Measurements from ENCODE around the gene NMBR. TPM values are rescaled to one million over a fixed set of nuclear protein-coding genes. Genes with fewer than 3 reads are reported as not detected.

The NMBR gene
- total RNA-seq, 1 experiment from 2014 or later: not detected

DNA sequence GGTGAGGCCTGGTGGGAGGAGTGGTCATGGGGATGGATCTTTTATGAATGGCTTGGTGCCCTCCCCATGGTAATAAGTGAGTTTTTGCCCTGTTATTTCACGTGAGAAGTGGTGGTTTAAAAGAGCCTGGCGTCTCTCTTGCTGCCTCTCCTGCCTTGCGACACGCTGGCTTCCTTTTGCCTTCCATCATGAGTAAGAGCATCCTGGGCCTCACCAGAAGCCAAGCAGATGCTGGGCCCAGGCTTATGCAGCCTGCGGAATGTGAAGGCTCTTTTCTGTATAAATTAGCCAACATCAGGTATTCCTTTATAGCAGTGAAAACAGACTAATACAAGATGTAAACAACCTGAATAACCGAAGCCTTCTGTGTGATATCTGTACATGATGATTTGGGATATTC is 27.8 kb upstream of the NMBR start:
- Histone ChIP-seq H3K27me3 (ENCODE audit: low read length) (no peaks in the 10 kb centered on the region), H3F3A (ENCODE audit: low read length, unreplicated experiment) (no peaks in the 10 kb centered on the region), H3K4me2 (ENCODE audit: low read length) (no peak overlapping the region), H3K9ac (ENCODE audit: low read length) (no peak overlapping the region), H3K27ac (ENCODE audit: low read length) (no peak overlapping the region), H3K79me2 (ENCODE audit: low read length) (no peaks in the 10 kb centered on the region), H3K9me3 (ENCODE audit: low read length) (no peaks in the 10 kb centered on the region), H3K9me2 (replicated peaks; ENCODE audit: low read length) (no peaks in the 10 kb centered on the region), H3K36me3 (ENCODE audit: low read depth, low read length) (peaks cover 23% of the 10 kb centered on the region), H2AFZ (ENCODE audit: low read length) (no peak overlapping the region), H3K4me3 (ENCODE audit: low read length) (no peak overlapping the region), H3K4me1 (ENCODE audit: insufficient read depth, low read length) (no peaks in the 10 kb centered on the region), H4K20me1 (ENCODE audit: low read length) (no peaks in the 10 kb centered on the region)
- ChIA-PET POLR2A (ENCODE audit: unreplicated experiment) (no interaction called here), CTCF (no interaction called here)
- BruUV-seq (replicated peaks): no TSS peak
- ATAC-seq: no peak
- intact Hi-C loops (cut with micrococcal nuclease): no loop called here
- TF ChIP-seq EZH2 (IDR thresholded peaks at IDR 0.05; ENCODE audit: low read length, unreplicated experiment): no peak
- TF ChIP-seq EZH2phosphoT487 (IDR thresholded peaks at IDR 0.05; ENCODE audit: borderline replicate concordance, low read length): no peak
- no peak for TF ChIP-seq CTCF (conservative IDR thresholded peaks at IDR 0.05; ENCODE audit: low read depth, low read length)
- DNase-seq: no peak

GRCh38 chr6:142173980-142174379 is 27.1 kb upstream of the NMBR start:
- TF ChIP-seq EZH2phosphoT487 (IDR thresholded peaks at IDR 0.05; ENCODE audit: borderline replicate concordance, low read length) (no peak), EZH2 (IDR thresholded peaks at IDR 0.05; ENCODE audit: low read length, unreplicated experiment) (no peak), CTCF (conservative IDR thresholded peaks at IDR 0.05; ENCODE audit: low read depth, low read length) (no peak)
- Histone ChIP-seq H3K4me1 (ENCODE audit: insufficient read depth, low read length) (no peaks in the 10 kb centered on the region), H3K27me3 (ENCODE audit: low read length) (no peaks in the 10 kb centered on the region), H3F3A (ENCODE audit: low read length, unreplicated experiment) (no peaks in the 10 kb centered on the region), H3K4me3 (ENCODE audit: low read length) (no peak overlapping the region), H4K20me1 (ENCODE audit: low read length) (no peaks in the 10 kb centered on the region), H3K27ac (ENCODE audit: low read length) (no peak overlapping the region), H3K79me2 (ENCODE audit: low read length) (no peaks in the 10 kb centered on the region), H3K9ac (ENCODE audit: low read length) (no peak overlapping the region), H3K4me2 (ENCODE audit: low read length) (no peak overlapping the region), H3K9me2 (replicated peaks; ENCODE audit: low read length) (no peaks in the 10 kb centered on the region), H3K9me3 (ENCODE audit: low read length) (no peaks in the 10 kb centered on the region), H3K36me3 (ENCODE audit: low read depth, low read length) (peaks cover 23% of the 10 kb centered on the region), H2AFZ (ENCODE audit: low read length) (no peak overlapping the region)
- ATAC-seq (no peak), DNase-seq (no peak)
- ChIA-PET CTCF (no interaction called here), POLR2A (ENCODE audit: unreplicated experiment) (no interaction called here)
- BruUV-seq (replicated peaks): no TSS peak
- intact Hi-C loops (cut with micrococcal nuclease): no loop called here

DNA sequence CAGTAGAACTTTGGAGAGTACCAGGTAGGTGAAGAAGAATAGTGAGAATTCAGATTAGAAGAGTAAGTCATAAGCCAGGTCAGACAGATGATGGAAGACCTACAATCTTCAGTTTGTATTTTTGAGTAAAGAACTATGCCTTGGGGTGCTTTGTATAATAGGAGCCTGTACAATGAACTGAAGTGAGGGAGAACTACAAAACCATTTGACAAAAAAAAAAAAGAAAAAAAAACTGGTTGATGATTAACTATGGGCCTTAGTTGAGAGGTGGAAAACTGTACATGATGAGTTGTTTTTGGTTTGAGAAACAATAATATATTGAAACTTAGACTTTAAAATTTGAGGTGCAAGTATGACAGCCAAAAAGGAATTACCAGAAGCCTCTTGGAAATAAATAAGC is 25.8 kb upstream of the NMBR start:
- BruUV-seq (replicated peaks): TSS peak; percentile 8

More for the DNA sequence above, 25.8 kb upstream of the NMBR start:
- no peaks in the 10 kb centered on the region for H3K9me2 ChIP-seq (replicated peaks; ENCODE audit: low read length)
- no peaks in the 10 kb centered on the region for H3K4me1 ChIP-seq (ENCODE audit: insufficient read depth, low read length)
- H3K79me2 ChIP-seq (ENCODE audit: low read length): no peaks in the 10 kb centered on the region
- no peak for TF ChIP-seq EZH2phosphoT487 (IDR thresholded peaks at IDR 0.05; ENCODE audit: borderline replicate concordance, low read length)
- TF ChIP-seq CTCF (conservative IDR thresholded peaks at IDR 0.05; ENCODE audit: low read depth, low read length): no peak
- no peaks in the 10 kb centered on the region for H3F3A ChIP-seq (ENCODE audit: low read length, unreplicated experiment)
- intact Hi-C loops (cut with micrococcal nuclease): no loop called here
- H3K27ac ChIP-seq (ENCODE audit: low read length): no peak overlapping the region
- no peak overlapping the region for H3K9ac ChIP-seq (ENCODE audit: low read length)
- DNase-seq (no peak), ATAC-seq (no peak)
- H3K36me3 ChIP-seq (ENCODE audit: low read depth, low read length): peaks cover 20% of the 10 kb centered on the region
- ChIA-PET CTCF (no interaction called here), POLR2A (ENCODE audit: unreplicated experiment) (no interaction called here)
- H3K27me3 ChIP-seq (ENCODE audit: low read length): no peaks in the 10 kb centered on the region
- H3K4me3 ChIP-seq (ENCODE audit: low read length): no peak overlapping the region
- H4K20me1 ChIP-seq (ENCODE audit: low read length): no peaks in the 10 kb centered on the region
- no peak overlapping the region for H3K4me2 ChIP-seq (ENCODE audit: low read length)
- H3K9me3 ChIP-seq (ENCODE audit: low read length): no peaks in the 10 kb centered on the region
- H2AFZ ChIP-seq (ENCODE audit: low read length): no peak overlapping the region
